HG03060 (cell line): ENCODE data around the gene BRIP1.
"Not testable (repeated sequence)": the region's sequence is repeated elsewhere in the genome, so short reads cannot be mapped to it uniquely, and the experiment has no call there.

Experiments
- ATAC-seq: cut with Tn5 transposase; IDR thresholded peaks from one replicate; pipeline ENCODE4 v1.9.1; 2021; ENCODE audit warnings: low read depth, moderate number of reproducible peaks; ENCODE audit not compliant: unreplicated experiment

The BRIP1 gene

GRCh38 chr17:61806936-61807335 lies 56.4 kb downstream of the BRIP1 start:
- no peak for ATAC-seq

GRCh38 chr17:61806081-61806828 lies 57.1 kb downstream of the BRIP1 start:
- no peak for ATAC-seq

- no peak for ATAC-seq
Measured at GRCh38 chr17:61805399-61805798, 57.9 kb downstream of the BRIP1 start.

- no peak for ATAC-seq
Measured at GRCh38 chr17:61803796-61804195, 59.5 kb downstream of the BRIP1 start.

- no peak for ATAC-seq
Measured at GRCh38 chr17:61803216-61803615, 60.1 kb downstream of the BRIP1 start.

- ATAC-seq = no peak
Measured at GRCh38 chr17:61799812-61800484, 63.4 kb downstream of the BRIP1 start.

GRCh38 chr17:61797283-61797682 lies 66.0 kb downstream of the BRIP1 start:
- no peak for ATAC-seq

GRCh38 chr17:61795546-61795945 lies 67.8 kb downstream of the BRIP1 start:
- no peak for ATAC-seq

- ATAC-seq = no peak
Measured at GRCh38 chr17:61794792-61795191, 68.5 kb downstream of the BRIP1 start.

GRCh38 chr17:61794242-61794641 lies 69.1 kb downstream of the BRIP1 start:
- ATAC-seq = no peak

- ATAC-seq = no peak
Measured at GRCh38 chr17:61793565-61793964, 69.8 kb downstream of the BRIP1 start.

GRCh38 chr17:61789872-61790271 lies 73.5 kb downstream of the BRIP1 start:
- no peak for ATAC-seq

GRCh38 chr17:61786088-61786487 lies 77.2 kb downstream of the BRIP1 start:
- no peak for ATAC-seq

GRCh38 chr17:61784510-61784909 lies 78.8 kb downstream of the BRIP1 start:
- no peak for ATAC-seq

- ATAC-seq = no peak
Measured at GRCh38 chr17:61783556-61784304, 79.6 kb downstream of the BRIP1 start.

GRCh38 chr17:61783120-61783519 lies 80.2 kb downstream of the BRIP1 start:
- ATAC-seq = no peak

GRCh38 chr17:61782683-61783082 lies 80.6 kb downstream of the BRIP1 start:
- ATAC-seq = no peak

- no peak for ATAC-seq
Measured at GRCh38 chr17:61775364-61775763, 88.0 kb downstream of the BRIP1 start.

GRCh38 chr17:61774724-61775123 lies 88.6 kb downstream of the BRIP1 start:
- no peak for ATAC-seq

GRCh38 chr17:61774087-61774486 lies 89.2 kb downstream of the BRIP1 start:
- ATAC-seq = not testable (repeated sequence)

GRCh38 chr17:61770752-61771533 lies 92.4 kb downstream of the BRIP1 start:
- ATAC-seq = no peak
